ENCODE measurements around the gene SELENOS. TPM values are rescaled to one million over a fixed set of nuclear protein-coding genes. Genes with fewer than 3 reads are reported as not detected.

Gene SELENOS
- total RNA-seq, 2 experiments from 2014 or later: 30.9 to 31.7 TPM

DNA sequence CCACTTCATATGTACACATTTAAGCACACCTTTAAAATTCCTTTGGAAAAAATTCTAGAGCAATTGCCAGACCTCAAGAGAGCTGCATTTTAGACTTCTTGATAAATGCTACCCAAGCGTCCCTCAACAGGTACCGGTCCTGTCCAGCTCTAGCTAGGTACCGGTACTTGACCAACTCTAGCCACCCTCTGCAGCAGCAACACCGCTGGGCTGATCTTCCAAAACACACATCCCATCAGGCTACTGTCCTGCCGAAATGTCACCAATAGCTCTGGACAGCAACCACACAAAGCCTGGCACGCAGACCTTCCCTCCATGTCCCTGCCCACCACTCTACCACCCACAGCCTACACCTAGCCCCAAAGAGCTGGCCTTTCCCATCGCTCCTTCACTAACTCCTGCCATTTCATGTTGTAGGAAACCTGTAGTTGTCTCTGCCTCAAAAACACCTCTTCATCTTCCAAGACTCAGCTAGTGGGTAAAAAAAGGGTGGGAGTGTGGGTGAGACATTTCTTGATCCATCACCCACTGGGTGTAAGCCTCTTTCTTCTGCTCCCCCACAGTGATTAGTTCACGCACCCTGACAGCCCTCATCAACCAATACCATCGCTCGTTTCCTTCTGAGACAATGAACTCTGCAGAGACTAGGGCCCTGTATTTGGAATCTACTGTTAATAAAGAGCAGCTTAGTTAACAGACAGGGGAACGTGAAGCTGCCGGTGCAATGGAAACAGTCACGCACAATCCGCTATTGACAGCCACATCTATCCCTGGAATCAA lies 32.2 kb downstream of the SELENOS start:
- H3K36me3 Mint-ChIP-seq: peaks cover 15% of the 10 kb centered on the region
- peak overlapping the region; percentile 10 for H3K4me3 Mint-ChIP-seq
- H3K27me3 Mint-ChIP-seq: no peaks in the 10 kb centered on the region
- intact Hi-C loops (cut with micrococcal nuclease): loop anchor here (2.0 kb wide), 1 partner anchor 642 kb away; the partner anchor contains the start of genes ASB7 and LINS1
- no peaks in the 10 kb centered on the region for H3K9me3 Mint-ChIP-seq
- peaks cover 86% of the 10 kb centered on the region for H3K4me1 Mint-ChIP-seq (ENCODE audit: low read depth)
- POLR2A ChIA-PET: interaction anchor here (0.5 to 6.5 kb wide), 3 partner anchors 17 to 57 kb away, joined by 3 to 44 read pairs (median 4); no protein-coding TSS in a partner anchor
- no peak for DNase-seq
- CTCF ChIA-PET: interaction anchor here (0.9 to 4.5 kb wide), 7 partner anchors 34 to 230 kb away, joined by 3 to 13 read pairs (median 3); no protein-coding TSS in a partner anchor
- peak overlapping the region; percentile 42 for H3K27ac Mint-ChIP-seq

DNA sequence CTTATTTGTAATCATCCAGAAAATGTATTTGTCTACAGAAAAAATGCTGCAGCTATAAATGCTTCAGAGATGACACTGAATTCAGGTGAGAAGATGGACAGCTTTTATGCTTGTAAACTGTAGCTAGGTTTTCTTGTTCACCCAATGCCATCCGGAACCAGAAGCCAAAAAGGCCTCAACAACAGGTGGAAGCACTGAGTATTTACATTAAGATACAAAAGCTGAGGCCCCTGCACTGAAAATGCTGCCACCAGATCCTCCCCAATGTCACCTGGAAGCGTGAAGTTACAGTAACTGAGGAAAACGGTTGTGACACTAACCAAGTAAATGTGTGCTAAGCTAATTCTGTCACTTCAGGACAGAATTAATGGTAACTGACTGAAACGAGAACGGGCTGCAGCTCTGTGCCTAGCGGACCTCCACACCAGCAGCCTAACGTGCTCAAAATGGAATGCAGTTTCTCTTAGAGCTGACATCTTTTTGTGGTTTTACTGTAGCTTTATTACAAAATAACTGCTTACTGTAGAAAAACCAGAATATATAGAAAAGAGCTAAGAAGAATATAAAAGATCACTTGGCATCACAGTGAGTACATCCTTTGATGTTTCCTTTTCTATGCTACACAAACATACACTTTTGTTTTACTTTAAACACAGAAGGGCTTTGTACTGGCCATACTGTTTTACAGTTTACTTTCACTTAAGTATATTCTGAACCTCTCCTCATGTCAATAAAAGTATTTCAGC lies 33.1 kb downstream of the SELENOS start:
- H3K27me3 Mint-ChIP-seq: no peaks in the 10 kb centered on the region
- CTCF ChIA-PET: interaction anchor here (1.0 to 4.5 kb wide), 9 partner anchors 14 to 229 kb away, joined by 3 to 13 read pairs (median 4); no protein-coding TSS in a partner anchor
- DNase-seq: no peak
- peaks cover 10% of the 10 kb centered on the region for H3K36me3 Mint-ChIP-seq
- intact Hi-C loops (cut with micrococcal nuclease): loop anchor here (2.0 kb wide), 1 partner anchor 641 kb away; the partner anchor contains the start of genes ASB7 and LINS1
- H3K27ac Mint-ChIP-seq: peak overlapping the region; percentile 42
- H3K4me1 Mint-ChIP-seq (ENCODE audit: low read depth): peaks cover 86% of the 10 kb centered on the region
- no peaks in the 10 kb centered on the region for H3K9me3 Mint-ChIP-seq
- POLR2A ChIA-PET: interaction anchor here (6.5 kb wide), 1 partner anchor 39 kb away, joined by 44 read pairs; no protein-coding TSS in a partner anchor
- H3K4me3 Mint-ChIP-seq: peak overlapping the region; percentile 17

DNA sequence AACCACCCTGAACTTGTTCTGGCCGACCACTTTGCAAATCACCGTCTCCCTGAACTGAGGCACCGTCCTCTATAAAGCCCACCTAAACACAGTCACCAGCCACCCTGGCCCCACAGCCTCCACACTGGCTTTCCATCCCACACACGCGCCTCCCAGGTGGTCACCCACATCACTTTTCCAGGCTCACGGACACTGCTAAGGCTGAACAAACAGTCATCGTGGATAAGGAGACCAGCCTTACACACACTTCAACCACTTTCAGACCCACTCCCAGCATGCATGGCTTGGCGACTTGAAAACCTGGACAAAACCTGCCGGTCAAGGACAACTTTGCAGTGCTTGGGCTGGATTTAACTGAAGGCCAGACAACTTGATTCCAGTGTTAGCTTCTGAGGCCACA lies 33.9 kb downstream of the SELENOS start:
- H3K9me3 Mint-ChIP-seq: no peaks in the 10 kb centered on the region
- DNase-seq: no peak
- POLR2A ChIA-PET: interaction anchor here (1.2 to 6.5 kb wide), 2 partner anchors 38 to 94 kb away, joined by 5 to 44 read pairs; no protein-coding TSS in a partner anchor
- CTCF ChIA-PET: interaction anchor here (1.1 to 4.5 kb wide), 7 partner anchors 15 to 228 kb away, joined by 3 to 13 read pairs (median 5); no protein-coding TSS in a partner anchor
- intact Hi-C loops (cut with micrococcal nuclease): no loop called here
- peak overlapping the region; percentile 50 for H3K4me3 Mint-ChIP-seq
- peaks cover 9% of the 10 kb centered on the region for H3K36me3 Mint-ChIP-seq
- peaks cover 89% of the 10 kb centered on the region for H3K4me1 Mint-ChIP-seq (ENCODE audit: low read depth)
- peak overlapping the region; percentile 32 for H3K27ac Mint-ChIP-seq
- no peaks in the 10 kb centered on the region for H3K27me3 Mint-ChIP-seq

DNA sequence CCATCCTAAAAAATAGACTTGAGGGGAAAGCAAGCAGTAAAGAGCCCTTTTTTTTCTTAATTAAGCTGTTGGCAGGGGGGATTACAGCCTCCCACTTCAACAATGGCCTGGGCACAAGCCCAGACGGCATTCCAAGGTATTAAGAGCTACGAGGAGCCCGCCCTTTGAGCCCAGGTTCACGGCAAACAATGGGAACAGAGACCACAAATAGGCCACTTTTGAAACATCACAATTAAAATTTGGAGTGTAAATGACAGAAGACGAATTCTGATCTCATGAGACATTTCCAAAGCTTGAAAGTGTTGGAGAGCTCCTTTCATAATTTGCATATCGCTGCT lies 34.3 kb downstream of the SELENOS start:
- H3K27me3 Mint-ChIP-seq: no peaks in the 10 kb centered on the region
- peak overlapping the region; percentile 50 for H3K4me3 Mint-ChIP-seq
- peak overlapping the region; percentile 82 for H3K27ac Mint-ChIP-seq
- peaks cover 9% of the 10 kb centered on the region for H3K36me3 Mint-ChIP-seq
- H3K9me3 Mint-ChIP-seq: no peaks in the 10 kb centered on the region
- no peak for DNase-seq
- CTCF ChIA-PET: interaction anchor here (1.2 to 4.5 kb wide), 6 partner anchors 15 to 227 kb away, joined by 3 to 13 read pairs (median 6); no protein-coding TSS in a partner anchor
- intact Hi-C loops (cut with micrococcal nuclease): loop anchor here (1.0 kb wide), 2 partner anchors 37 to 82 kb away; no protein-coding TSS in a partner anchor
- H3K4me1 Mint-ChIP-seq (ENCODE audit: low read depth): peaks cover 85% of the 10 kb centered on the region
- POLR2A ChIA-PET: interaction anchor here (1.2 to 6.5 kb wide), 2 partner anchors 37 to 93 kb away, joined by 5 to 44 read pairs; no protein-coding TSS in a partner anchor

DNA sequence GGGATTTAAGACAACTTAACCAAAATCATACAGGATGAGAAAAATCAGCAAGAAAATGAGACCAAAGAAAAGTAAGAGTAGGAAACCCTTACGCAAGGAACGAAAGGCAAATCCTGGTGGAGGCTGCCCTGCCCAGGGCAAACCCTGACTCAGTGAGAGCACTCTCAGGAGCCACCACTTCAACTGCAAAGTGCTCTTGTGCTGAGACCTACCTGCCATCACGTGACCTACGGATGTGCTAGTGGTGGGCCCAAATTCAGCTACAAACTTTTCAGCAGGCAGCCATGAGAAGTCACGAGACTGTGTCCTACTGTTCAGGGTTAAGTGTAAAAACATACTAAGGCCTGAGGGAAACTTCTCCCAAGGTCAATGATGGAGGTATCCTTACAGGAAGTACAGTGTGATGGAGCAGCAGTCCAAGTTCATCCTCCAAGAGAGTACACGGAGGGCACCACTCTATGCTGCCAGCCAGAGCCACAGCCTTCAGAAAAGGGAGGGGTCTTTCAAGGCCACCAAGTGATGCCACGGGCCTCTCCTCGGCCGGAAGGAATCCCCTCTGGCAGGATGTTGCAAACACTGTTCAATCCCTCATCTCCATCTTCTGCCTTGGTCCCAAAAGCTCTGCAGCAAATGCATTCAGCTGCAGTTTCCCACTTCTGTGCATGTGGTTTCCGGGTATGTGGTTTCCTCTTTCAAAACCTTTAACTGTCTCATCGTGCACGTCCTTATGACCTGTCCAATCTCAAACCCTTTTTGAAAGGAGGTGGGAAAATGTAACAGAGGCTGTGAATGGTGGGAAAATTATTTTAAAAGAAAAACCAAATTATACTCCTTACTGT lies 34.9 kb downstream of the SELENOS start:
- H3K4me3 Mint-ChIP-seq: peak overlapping the region; percentile 50
- H3K36me3 Mint-ChIP-seq: peaks cover 9% of the 10 kb centered on the region
- H3K27me3 Mint-ChIP-seq: no peaks in the 10 kb centered on the region
- intact Hi-C loops (cut with micrococcal nuclease): loop anchor here (1.0 kb wide), 2 partner anchors 36 to 81 kb away; no protein-coding TSS in a partner anchor
- peak; percentile 68 for DNase-seq
- peak overlapping the region; percentile 82 for H3K27ac Mint-ChIP-seq
- H3K9me3 Mint-ChIP-seq: no peaks in the 10 kb centered on the region
- ChIA-PET CTCF (interaction anchor here (1.0 to 4.5 kb wide), 4 partner anchors 16 to 154 kb away, joined by 3 to 13 read pairs (median 6); no protein-coding TSS in a partner anchor), POLR2A (interaction anchor here (1.2 to 6.5 kb wide), 3 partner anchors 10 to 93 kb away, joined by 3 to 44 read pairs (median 5); no protein-coding TSS in a partner anchor)
- H3K4me1 Mint-ChIP-seq (ENCODE audit: low read depth): peaks cover 83% of the 10 kb centered on the region

DNA sequence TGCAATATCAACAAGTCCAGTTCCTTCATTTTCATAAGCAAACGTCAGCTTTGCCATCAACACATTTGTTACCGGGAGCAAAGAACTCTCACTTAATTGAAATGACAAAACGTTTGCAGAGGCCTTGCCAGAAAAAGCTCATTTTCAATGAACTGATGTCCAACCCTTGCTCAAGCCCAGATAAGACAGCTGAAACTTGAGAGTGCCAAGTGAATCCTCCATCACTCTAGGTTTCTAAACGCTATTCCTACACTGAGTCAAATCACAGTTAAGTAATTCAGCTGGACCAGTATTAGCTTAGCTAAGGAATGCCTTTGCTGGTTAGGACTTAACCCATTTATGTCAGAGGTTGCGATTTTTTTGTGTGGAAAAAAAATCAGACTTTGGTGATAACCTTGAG lies 36.9 kb downstream of the SELENOS start:
- POLR2A ChIA-PET: interaction anchor here (0.7 to 1.8 kb wide), 3 partner anchors 12 to 101 kb away, joined by 3 to 9 read pairs (median 4); partner anchors contain the start of gene CHSY1
- H3K4me1 Mint-ChIP-seq (ENCODE audit: low read depth): peaks cover 65% of the 10 kb centered on the region
- intact Hi-C loops (cut with micrococcal nuclease): no loop called here

DNA sequence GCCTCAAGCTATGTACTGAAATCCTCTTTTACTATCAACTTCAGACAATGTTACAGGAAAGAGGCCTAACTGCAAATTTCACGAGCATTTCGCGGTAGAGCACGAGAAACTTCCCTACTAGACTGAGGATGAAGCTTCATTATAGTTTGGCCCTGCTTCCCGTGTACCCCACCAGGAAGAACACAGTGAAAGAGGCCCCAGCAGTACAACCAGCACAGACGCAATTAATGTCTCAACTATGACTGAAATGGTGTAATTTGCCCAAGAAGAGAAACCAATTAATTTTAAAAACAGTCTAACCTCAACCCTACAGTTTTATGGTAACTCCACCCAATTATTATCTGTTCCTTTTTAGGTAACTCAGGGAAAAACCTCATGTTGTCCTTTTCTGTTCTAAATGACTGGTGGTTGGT lies 37.6 kb downstream of the SELENOS start:
- ChIA-PET CTCF (interaction anchor here (0.7 to 2.4 kb wide), 7 partner anchors 9 to 233 kb away, joined by 3 to 9 read pairs (median 4); no protein-coding TSS in a partner anchor), POLR2A (interaction anchor here (0.7 to 1.8 kb wide), 4 partner anchors 12 to 42 kb away, joined by 3 to 9 read pairs (median 4); partner anchors contain the start of gene CHSY1)
- peaks cover 62% of the 10 kb centered on the region for H3K4me1 Mint-ChIP-seq (ENCODE audit: low read depth)
- peaks cover 20% of the 10 kb centered on the region for H3K36me3 Mint-ChIP-seq
- DNase-seq: no peak
- H3K4me3 Mint-ChIP-seq: peak overlapping the region; percentile 31
- H3K27ac Mint-ChIP-seq: peak overlapping the region; percentile 75
- H3K27me3 Mint-ChIP-seq: no peaks in the 10 kb centered on the region
- intact Hi-C loops (cut with micrococcal nuclease): no loop called here
- H3K9me3 Mint-ChIP-seq: no peaks in the 10 kb centered on the region

More for the DNA sequence above, 36.9 kb downstream of the SELENOS start:
- Mint-ChIP-seq H3K36me3 (peaks cover 14% of the 10 kb centered on the region), H3K27me3 (no peaks in the 10 kb centered on the region), H3K4me3 (no peak overlapping the region), H3K27ac (peak overlapping the region; percentile 23), H3K9me3 (no peaks in the 10 kb centered on the region)
- no peak for DNase-seq
- CTCF ChIA-PET: interaction anchor here (0.8 to 2.4 kb wide), 7 partner anchors 9 to 234 kb away, joined by 3 to 9 read pairs (median 4); no protein-coding TSS in a partner anchor

DNA sequence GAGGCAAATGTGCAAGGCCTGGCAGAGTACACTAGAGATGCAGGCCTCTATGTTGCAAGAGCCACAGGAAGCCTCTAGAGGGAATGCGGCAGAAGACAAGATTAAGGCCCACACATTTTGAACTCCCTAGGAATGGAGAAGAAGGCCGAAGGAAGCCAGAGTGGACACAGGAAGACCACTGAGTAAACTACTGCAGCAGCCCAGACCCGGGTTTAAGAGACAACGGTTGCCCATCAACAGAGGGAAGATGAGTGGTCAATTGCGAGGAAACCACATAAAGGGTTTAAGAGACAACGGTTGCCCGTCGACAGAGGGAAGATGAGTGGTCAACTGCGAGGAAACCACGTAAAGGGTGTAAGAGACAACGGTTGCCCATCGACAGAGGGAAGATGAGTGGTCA lies 40.0 kb downstream of the SELENOS start:
- H3K9me3 Mint-ChIP-seq: no peaks in the 10 kb centered on the region
- peaks cover 44% of the 10 kb centered on the region for H3K4me1 Mint-ChIP-seq (ENCODE audit: low read depth)
- no peak overlapping the region for H3K4me3 Mint-ChIP-seq
- ChIA-PET CTCF (no interaction called here), POLR2A (interaction anchor here (0.6 kb wide), 1 partner anchor 19 kb away, joined by 3 read pairs; no protein-coding TSS in a partner anchor)
- no peak overlapping the region for H3K27ac Mint-ChIP-seq
- DNase-seq: no peak
- intact Hi-C loops (cut with micrococcal nuclease): no loop called here
- peaks cover 35% of the 10 kb centered on the region for H3K36me3 Mint-ChIP-seq
- H3K27me3 Mint-ChIP-seq: no peaks in the 10 kb centered on the region

DNA sequence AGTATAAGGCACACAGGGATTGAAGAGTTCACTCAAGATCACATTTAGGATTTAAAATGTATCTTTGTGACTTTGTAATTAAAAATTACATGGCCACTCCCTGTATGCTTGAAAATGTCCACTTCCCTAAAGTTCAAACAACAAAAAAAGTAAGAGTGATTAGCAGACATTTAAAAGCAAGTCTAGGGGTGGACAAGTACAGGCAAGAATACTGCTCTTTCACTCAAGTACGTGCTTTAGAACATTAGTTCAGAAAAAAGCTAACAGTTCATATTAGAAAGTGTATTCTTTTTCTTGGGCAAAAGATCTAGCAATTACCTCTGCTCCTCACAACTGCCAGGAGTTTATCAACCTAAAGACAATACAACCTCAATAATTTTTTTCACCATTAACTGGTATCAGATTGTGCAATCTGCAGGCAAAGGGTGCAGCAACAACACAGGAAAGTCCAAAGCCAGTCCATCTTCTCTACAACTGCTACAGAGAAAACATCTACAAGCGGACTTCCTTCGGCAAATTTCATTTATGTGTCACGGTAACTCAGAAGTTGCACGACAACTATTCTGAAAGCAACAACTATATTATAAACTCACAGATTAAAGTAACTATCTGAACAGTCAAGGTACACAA lies 43.5 kb downstream of the SELENOS start:
- H3K4me1 Mint-ChIP-seq (ENCODE audit: low read depth): peaks cover 23% of the 10 kb centered on the region
- H3K27ac Mint-ChIP-seq: no peak overlapping the region
- peaks cover 56% of the 10 kb centered on the region for H3K36me3 Mint-ChIP-seq
- ChIA-PET POLR2A (no interaction called here), CTCF (no interaction called here)
- intact Hi-C loops (cut with micrococcal nuclease): no loop called here
- DNase-seq: no peak
- H3K9me3 Mint-ChIP-seq: peaks cover 2% of the 10 kb centered on the region
- H3K27me3 Mint-ChIP-seq: no peaks in the 10 kb centered on the region
- H3K4me3 Mint-ChIP-seq: no peak overlapping the region

DNA sequence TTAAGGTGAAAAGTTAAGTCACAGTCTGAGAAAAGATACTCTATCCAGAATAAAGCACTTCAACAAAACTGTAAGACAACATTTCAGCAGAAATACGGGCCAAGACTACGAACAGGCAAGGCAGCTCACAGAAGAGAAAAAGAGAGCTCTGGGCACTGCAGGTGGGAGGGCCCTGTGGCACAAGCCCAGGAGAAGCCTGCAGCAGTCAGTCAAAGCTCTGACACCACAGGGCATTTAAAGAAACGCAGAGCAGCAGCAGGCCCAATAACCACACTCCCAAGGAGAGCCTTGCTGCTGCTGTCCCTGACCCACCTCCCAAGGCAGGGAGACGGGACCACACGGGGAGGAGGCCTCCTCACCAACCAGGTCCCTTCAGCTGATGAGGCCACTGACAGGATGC lies 44.6 kb downstream of the SELENOS start:
- no peak overlapping the region for H3K4me3 Mint-ChIP-seq
- H3K4me1 Mint-ChIP-seq (ENCODE audit: low read depth): peaks cover 25% of the 10 kb centered on the region
- DNase-seq: no peak
- peaks cover 64% of the 10 kb centered on the region for H3K36me3 Mint-ChIP-seq
- CTCF ChIA-PET: interaction anchor here (0.8 kb wide), 1 partner anchor 56 kb away, joined by 3 read pairs; no protein-coding TSS in a partner anchor
- no peaks in the 10 kb centered on the region for H3K27me3 Mint-ChIP-seq
- peaks cover 9% of the 10 kb centered on the region for H3K9me3 Mint-ChIP-seq
- intact Hi-C loops (cut with micrococcal nuclease): no loop called here
- H3K27ac Mint-ChIP-seq: no peak overlapping the region
- POLR2A ChIA-PET: interaction anchor here (1.3 kb wide), 1 partner anchor 9 kb away, joined by 3 read pairs; no protein-coding TSS in a partner anchor

All from activated CD4-positive, alpha-beta memory T cell treated with anti-CD3 and anti-CD28 coated beads for 36 hours (primary cell).